ENCODE results near the gene MNAT1. TPM values are rescaled to one million over a fixed set of nuclear protein-coding genes. Genes with fewer than 3 reads are reported as not detected.
A peak's percentile ranks its signal among the peaks of the same experiment; 100 is the strongest.

Gene MNAT1
- total RNA-seq, 3 donors from 2014 or later = 30.6 to 70.4 (median 50.8) TPM

DNA sequence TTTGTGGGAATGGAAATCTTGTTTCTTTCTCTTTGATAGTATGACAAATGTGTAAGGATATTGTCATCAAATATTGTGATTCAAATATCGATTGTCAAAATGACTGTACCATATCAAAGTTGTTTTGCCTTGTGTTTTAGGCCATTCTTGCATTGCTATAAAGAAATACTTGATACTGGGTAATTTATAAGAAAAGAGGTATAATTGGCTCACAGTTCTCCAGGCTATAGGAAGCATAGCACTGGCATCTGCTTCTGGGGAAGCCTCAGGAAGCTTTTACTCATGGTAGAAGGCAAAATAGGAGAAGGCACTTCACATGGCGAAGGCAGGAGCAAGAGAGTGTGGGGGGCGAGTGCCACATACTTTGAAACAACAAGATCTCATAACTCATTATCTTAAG is 238.5 kb downstream of the MNAT1 start:
- H3K27ac ChIP-seq = no peak overlapping the region
- TF ChIP-seq POLR2A (IDR thresholded peaks at IDR 0.05) = no peak
- TF ChIP-seq, protein P1, sequence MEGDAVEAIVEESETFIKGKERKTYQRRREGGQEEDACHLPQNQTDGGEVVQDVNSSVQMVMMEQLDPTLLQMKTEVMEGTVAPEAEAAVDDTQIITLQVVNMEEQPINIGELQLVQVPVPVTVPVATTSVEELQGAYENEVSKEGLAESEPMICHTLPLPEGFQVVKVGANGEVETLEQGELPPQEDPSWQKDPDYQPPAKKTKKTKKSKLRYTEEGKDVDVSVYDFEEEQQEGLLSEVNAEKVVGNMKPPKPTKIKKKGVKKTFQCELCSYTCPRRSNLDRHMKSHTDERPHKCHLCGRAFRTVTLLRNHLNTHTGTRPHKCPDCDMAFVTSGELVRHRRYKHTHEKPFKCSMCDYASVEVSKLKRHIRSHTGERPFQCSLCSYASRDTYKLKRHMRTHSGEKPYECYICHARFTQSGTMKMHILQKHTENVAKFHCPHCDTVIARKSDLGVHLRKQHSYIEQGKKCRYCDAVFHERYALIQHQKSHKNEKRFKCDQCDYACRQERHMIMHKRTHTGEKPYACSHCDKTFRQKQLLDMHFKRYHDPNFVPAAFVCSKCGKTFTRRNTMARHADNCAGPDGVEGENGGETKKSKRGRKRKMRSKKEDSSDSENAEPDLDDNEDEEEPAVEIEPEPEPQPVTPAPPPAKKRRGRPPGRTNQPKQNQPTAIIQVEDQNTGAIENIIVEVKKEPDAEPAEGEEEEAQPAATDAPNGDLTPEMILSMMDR (IDR thresholded peaks at IDR 0.05) = no peak
- no peak for TF ChIP-seq POLR2AphosphoS5 (IDR thresholded peaks at IDR 0.05)
- H3K4me1 ChIP-seq = no peaks in the 10 kb centered on the region
- no peak for DNase-seq (ENCODE audit: low spot score in 2 of 2)
- intact Hi-C loops (cut with DNase I; ENCODE audit: low total_unique reads) = no loop called here
- H3K4me3 ChIP-seq = no peak overlapping the region
- no peaks in the 10 kb centered on the region for H3K27me3 ChIP-seq
- no peaks in the 10 kb centered on the region for H3K9me3 ChIP-seq
- H3K36me3 ChIP-seq = no peaks in the 10 kb centered on the region

DNA sequence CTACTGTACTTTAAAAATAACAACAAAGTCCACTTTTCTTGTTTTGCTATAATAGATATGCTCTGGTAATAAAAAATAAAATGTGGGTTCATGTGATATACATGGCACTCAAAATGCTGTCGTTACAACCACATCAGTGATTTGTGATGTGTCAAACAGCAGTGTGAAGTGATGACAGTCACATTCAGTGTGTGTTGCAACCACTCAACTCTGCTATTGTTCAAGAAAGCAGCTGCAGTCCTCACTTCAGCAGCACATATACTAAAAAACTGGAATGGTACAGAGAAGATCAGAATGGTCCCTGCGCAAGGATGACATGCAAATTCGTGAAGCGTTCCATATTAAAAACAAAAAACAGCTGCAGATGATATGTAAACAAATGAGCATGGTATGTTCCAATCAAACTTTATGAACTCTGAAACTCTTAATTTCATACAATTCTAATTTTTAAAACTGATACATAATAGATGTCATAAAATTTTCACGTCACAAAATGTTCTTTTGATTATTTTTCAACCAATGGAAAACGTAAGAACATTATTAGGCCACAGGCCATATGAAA is 239.6 kb downstream of the MNAT1 start:
- H3K4me3 ChIP-seq = no peak overlapping the region
- no peak for DNase-seq (ENCODE audit: low spot score in 2 of 2)
- TF ChIP-seq, protein P1 (IDR thresholded peaks at IDR 0.05) = no peak
- TF ChIP-seq POLR2A (IDR thresholded peaks at IDR 0.05) = no peak
- TF ChIP-seq POLR2AphosphoS5 (IDR thresholded peaks at IDR 0.05) = no peak
- no peaks in the 10 kb centered on the region for H3K36me3 ChIP-seq
- H3K9me3 ChIP-seq = no peaks in the 10 kb centered on the region
- H3K4me1 ChIP-seq = peaks cover 0 to under 1% of the 10 kb centered on the region in 2 donors
- H3K27me3 ChIP-seq = no peaks in the 10 kb centered on the region
- no peak overlapping the region for H3K27ac ChIP-seq
- intact Hi-C loops (cut with DNase I; ENCODE audit: low total_unique reads) = no loop called here

DNA sequence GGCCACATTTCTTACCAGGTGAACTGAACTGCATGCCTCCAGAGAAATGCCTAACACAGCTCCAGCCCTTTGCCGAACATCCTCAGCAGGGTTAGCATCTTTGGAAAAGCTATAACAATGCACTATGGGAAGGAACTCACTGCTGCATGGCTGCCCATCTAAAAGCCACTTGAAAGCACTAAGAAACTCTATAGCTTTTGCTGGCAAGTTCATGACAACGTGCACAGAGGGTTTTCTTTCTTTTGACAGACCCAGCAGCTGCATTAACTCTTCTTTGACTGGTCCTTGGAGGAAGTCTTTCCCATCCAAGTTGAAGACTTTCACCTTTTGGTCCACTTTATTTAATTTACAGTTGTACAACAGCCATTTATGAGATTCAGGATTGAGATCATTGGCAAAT is 241.0 kb downstream of the MNAT1 start:
- intact Hi-C loops (cut with DNase I; ENCODE audit: low total_unique reads) = no loop called here
- Histone ChIP-seq H3K4me3 (no peak overlapping the region), H3K4me1 (peaks cover 0 to 3% of the 10 kb centered on the region in 2 donors), H3K36me3 (no peaks in the 10 kb centered on the region), H3K9me3 (no peaks in the 10 kb centered on the region), H3K27ac (no peak overlapping the region), H3K27me3 (no peaks in the 10 kb centered on the region)
- no peak for DNase-seq (ENCODE audit: low spot score in 2 of 2)
- no peak for TF ChIP-seq POLR2AphosphoS5 (IDR thresholded peaks at IDR 0.05)
- TF ChIP-seq, protein P1 (IDR thresholded peaks at IDR 0.05) = no peak
- TF ChIP-seq POLR2A (IDR thresholded peaks at IDR 0.05) = no peak

DNA sequence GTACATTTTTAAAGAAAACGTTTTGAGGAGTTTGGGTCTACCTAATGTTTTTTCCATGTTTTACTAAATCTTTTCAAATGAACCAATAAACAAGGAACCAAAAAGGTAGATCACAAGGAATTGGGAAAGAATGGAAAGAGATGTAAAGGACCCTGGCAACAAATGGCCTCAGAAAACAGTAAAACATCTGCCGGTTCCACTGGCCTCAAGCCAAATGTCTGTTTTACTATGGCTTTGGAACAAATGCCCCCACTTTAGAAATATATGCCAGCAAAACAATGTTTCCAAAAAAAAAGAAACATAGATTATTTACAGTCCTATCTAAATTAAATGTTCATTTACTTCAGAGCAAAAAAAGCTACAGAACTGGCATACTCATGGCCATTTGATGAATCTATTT is 243.3 kb downstream of the MNAT1 start:
- TF ChIP-seq POLR2A (IDR thresholded peaks at IDR 0.05) = no peak
- no peak overlapping the region for H3K27ac ChIP-seq
- DNase-seq (ENCODE audit: low spot score in 2 of 2) = no peak
- H3K27me3 ChIP-seq = no peaks in the 10 kb centered on the region
- H3K36me3 ChIP-seq = no peaks in the 10 kb centered on the region
- H3K4me1 ChIP-seq = peaks cover 0 to 3% of the 10 kb centered on the region in 2 donors
- intact Hi-C loops (cut with DNase I; ENCODE audit: low total_unique reads) = no loop called here
- no peaks in the 10 kb centered on the region for H3K9me3 ChIP-seq
- no peak overlapping the region for H3K4me3 ChIP-seq

DNA sequence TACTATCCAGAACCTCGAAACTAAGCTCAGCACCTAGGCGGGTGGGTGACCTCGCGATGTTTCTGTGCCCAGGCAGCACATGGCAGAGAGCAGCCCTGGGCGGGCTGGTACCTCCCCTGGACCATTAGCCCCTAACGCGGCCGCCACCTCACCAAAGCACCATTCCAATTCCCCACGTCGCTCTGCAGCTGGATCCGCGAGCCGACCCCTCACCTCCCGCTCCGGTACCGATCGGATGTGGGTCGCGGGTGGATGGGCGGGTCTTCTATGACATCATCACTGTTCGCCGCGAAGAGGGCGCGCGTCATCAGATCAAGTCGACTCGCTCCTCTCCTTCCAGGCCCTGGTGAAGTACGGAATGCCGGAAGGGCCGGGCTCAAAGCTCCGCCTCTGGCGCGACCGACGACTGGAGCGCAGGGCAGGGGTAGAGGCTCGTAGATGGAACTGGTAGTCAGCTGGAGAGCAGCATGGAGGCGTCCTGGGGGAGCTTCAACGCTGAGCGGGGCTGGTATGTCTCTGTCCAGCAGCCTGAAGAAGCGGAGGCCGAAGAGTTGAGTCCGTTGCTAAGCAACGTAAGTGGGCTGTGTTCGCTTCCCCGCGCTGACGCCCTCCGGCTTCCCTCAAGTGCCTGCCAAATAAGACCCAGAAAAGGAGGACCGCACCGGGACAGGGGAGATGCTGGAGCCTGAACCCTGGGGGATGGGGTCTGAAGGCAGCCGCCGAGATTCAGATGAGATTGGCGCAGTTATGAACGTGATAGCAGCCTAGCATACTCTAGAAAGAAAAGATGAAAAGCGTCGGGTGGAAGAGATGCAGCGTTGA is 246.5 kb downstream of the MNAT1 start, which contains the start of the genes SLC38A6 and TRMT5:
Gene SLC38A6 (plus strand): TSS at position 435 of the 822 bp plus-strand sequence. CDS start 33 bp downstream, at position 468.
Gene TRMT5 (minus strand): TSS at position 269 of the 822 bp plus-strand sequence. CDS start 106 bp downstream, at position 163.
- Histone ChIP-seq H3K36me3 (no peaks in the 10 kb centered on the region), H3K27ac (peak within 1 kb of the TSS; percentile 91 to 96), H3K27me3 (no peaks in the 10 kb centered on the region), H3K9me3 (no peaks in the 10 kb centered on the region), H3K4me1 (peaks cover 0 to 3% of the 10 kb centered on the region in 2 donors), H3K4me3 (peak within 1 kb of the TSS; percentile 75 to 88 (median 82))
- DNase-seq (ENCODE audit: low spot score in 2 of 2) = peak; percentile 93
- intact Hi-C loops (cut with DNase I; ENCODE audit: low total_unique reads) = no loop called here
- TF ChIP-seq, protein P1 (IDR thresholded peaks at IDR 0.05) = no peak
- TF ChIP-seq POLR2A (IDR thresholded peaks at IDR 0.05) = no peak
- TF ChIP-seq POLR2AphosphoS5 (IDR thresholded peaks at IDR 0.05) = peak in 2 of 3 donors; percentile 87 to 90
